Measurements from ENCODE around the gene BABAM1. TPM values are rescaled to one million over a fixed set of nuclear protein-coding genes. Genes with fewer than 3 reads are reported as not detected.

The BABAM1 gene
- total RNA-seq, 1 donor from 2014 or later: 58.4 TPM

DNA sequence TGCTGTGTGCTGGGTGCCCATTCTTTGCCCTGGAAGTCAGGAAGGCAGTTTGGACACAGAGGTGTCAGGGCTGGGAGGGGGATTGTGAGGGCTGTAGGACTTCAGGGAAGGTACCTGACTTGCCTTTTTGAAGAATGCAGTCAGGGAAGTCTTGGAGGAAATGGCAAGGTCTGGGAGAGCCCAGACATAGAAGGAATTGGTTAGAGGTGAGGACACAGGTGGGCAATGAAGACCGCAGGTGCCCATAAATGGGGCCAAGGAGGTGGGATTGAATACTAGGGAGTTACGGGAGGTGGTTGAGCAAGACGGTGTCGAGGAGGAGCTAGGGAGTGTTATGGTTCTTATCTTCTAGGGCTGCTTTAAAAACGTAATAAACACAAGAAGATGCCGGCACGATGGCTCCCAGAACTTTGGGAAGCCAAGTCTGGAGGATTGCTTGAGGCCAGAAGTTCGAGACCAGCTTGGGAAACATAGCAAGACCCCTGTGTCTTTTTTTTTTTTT lies 40.7 kb downstream of the BABAM1 start:
- DNase-seq (no peak), ATAC-seq (no peak)
- H3K27ac ChIP-seq: no peak overlapping the region
- TF ChIP-seq, protein P1, sequence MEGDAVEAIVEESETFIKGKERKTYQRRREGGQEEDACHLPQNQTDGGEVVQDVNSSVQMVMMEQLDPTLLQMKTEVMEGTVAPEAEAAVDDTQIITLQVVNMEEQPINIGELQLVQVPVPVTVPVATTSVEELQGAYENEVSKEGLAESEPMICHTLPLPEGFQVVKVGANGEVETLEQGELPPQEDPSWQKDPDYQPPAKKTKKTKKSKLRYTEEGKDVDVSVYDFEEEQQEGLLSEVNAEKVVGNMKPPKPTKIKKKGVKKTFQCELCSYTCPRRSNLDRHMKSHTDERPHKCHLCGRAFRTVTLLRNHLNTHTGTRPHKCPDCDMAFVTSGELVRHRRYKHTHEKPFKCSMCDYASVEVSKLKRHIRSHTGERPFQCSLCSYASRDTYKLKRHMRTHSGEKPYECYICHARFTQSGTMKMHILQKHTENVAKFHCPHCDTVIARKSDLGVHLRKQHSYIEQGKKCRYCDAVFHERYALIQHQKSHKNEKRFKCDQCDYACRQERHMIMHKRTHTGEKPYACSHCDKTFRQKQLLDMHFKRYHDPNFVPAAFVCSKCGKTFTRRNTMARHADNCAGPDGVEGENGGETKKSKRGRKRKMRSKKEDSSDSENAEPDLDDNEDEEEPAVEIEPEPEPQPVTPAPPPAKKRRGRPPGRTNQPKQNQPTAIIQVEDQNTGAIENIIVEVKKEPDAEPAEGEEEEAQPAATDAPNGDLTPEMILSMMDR (IDR thresholded peaks at IDR 0.05): no peak
- H3K4me3 ChIP-seq: no peak overlapping the region
- H3K9me3 ChIP-seq: no peaks in the 10 kb centered on the region
- intact Hi-C loops (cut with DNase I): no loop called here
- H3K27me3 ChIP-seq (ENCODE audit: low read depth): no peaks in the 10 kb centered on the region
- peaks cover 59% of the 10 kb centered on the region for H3K4me1 ChIP-seq
- H3K36me3 ChIP-seq: no peaks in the 10 kb centered on the region

DNA sequence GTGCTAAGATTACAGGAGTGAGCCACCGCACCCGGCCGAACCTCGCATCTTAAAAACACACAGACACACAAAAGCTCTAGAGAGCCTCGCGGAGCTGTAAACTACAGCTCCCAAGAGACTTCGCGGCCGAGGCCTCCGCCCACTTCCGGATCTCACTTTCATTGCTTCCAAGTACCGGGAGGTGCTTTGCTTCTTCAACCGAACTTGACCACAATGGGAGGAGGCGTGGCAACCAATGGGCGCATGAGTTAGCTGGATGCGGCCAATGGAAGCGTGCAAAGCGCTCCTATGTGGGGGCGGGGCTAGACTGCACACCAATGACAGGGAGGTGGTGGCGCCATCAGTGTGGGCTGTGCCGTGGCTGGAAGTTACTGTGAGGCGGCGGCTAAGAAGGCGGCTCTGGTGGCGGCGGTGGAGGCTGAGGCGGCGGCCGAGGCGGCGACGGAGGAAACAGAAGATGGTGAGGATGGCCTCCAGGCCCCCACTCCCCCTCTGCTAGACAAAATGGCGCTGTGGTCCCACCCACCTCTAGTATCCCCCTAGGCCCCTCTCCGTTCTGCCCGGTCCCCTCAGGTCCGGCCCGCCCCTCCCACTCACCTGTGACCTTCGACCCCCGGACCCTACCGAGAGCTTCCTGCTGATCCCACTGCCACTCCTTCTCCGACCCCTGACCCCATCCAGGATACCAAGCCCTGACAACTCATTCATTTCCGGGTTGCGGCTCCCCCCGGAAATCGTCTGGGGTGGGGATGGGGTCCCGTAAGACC lies 42.1 kb downstream of the BABAM1 start, which contains the start of gene DDA1:
TSS of gene DDA1 (plus strand) at position 366 of the 767 bp plus-strand sequence. CDS start at position 458, 92 bp downstream.
- Histone ChIP-seq H3K4me3 (peak within 1 kb of the TSS; percentile 80), H3K36me3 (peaks cover 10% of the 10 kb centered on the region), H3K27ac (peak within 1 kb of the TSS; percentile 80), H3K9me3 (no peaks in the 10 kb centered on the region), H3K27me3 (ENCODE audit: low read depth) (no peaks in the 10 kb centered on the region), H3K4me1 (peaks cover 48% of the 10 kb centered on the region)
- ATAC-seq (peak; percentile 90 to 91), DNase-seq (peak; percentile 100)
- TF ChIP-seq, protein P1 (IDR thresholded peaks at IDR 0.05): no peak
- intact Hi-C loops (cut with DNase I): no loop called here

DNA sequence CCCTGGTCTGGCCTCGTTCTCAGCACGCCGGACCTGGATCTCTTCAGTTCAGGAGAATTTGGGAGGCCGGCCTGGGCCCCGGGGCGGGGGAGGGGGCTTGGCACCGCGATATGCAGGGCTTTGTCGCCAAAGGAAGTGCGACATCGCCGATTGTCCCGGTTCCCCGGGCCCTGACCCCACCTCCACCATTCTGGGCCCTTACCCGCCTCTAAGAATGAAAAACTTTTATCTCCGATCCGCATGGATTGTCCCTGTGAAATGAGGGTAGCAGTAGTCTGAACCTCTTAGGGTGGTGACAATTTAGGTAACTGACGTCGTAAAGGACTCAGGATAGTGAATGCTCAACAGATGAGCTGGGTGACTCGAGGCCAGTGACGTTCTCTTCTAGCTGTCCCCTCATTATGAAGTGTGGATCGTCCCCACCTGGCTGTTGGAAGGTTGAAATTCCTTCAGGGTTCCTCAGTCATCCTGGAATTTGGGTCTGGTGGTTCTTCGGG lies 42.8 kb downstream of the BABAM1 start:
- H3K9me3 ChIP-seq: no peaks in the 10 kb centered on the region
- TF ChIP-seq, protein P1 (IDR thresholded peaks at IDR 0.05): no peak
- H3K4me1 ChIP-seq: peaks cover 42% of the 10 kb centered on the region
- intact Hi-C loops (cut with DNase I): no loop called here
- H3K27me3 ChIP-seq (ENCODE audit: low read depth): no peaks in the 10 kb centered on the region
- no peak for DNase-seq
- peak overlapping the region; percentile 80 for H3K4me3 ChIP-seq
- ATAC-seq: no peak
- H3K36me3 ChIP-seq: peaks cover 15% of the 10 kb centered on the region
- H3K27ac ChIP-seq: peak overlapping the region; percentile 80

DNA sequence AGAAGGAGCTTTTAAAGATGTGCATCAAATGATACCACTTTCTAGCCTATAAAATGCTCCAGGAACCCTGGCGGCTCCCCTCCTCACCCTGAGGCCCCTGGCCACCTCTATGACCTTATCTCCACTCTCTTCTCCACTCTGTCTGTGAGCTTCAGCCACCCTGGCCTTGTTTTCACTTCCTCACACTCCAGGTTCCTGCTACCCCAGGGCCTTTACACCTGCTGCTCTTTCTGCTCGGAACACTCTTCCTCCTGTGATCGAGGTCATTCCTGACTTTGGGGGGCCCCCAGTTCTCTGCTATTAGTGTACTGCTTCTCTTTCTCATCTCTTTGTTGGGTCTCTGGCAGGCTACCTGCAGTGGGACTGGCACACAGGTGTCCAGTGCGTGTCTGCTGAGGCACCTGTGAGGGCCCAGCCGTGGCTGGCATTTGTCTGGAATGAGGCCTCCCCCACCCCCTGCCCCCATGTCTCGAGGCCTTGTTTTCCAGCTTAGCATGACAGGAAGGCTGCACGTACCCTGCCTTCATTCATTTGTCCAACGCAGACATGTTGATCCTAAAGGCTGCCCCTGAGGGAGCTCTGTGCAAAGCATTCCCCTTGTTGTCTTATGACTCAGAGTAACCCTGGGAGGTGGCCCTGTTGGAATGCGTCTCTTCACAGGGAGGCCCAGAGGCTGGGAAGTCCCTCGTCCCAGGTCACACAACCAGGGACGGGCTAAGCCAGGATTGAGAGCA lies 44.4 kb downstream of the BABAM1 start:
- Histone ChIP-seq H3K36me3 (peaks cover 30% of the 10 kb centered on the region), H3K4me1 (peaks cover 32% of the 10 kb centered on the region), H3K27me3 (ENCODE audit: low read depth) (no peaks in the 10 kb centered on the region), H3K9me3 (no peaks in the 10 kb centered on the region), H3K4me3 (no peak overlapping the region), H3K27ac (no peak overlapping the region)
- DNase-seq: no peak
- TF ChIP-seq, protein P1 (IDR thresholded peaks at IDR 0.05): no peak
- intact Hi-C loops (cut with DNase I): no loop called here
- peak; percentile 12 to 19 for ATAC-seq

DNA sequence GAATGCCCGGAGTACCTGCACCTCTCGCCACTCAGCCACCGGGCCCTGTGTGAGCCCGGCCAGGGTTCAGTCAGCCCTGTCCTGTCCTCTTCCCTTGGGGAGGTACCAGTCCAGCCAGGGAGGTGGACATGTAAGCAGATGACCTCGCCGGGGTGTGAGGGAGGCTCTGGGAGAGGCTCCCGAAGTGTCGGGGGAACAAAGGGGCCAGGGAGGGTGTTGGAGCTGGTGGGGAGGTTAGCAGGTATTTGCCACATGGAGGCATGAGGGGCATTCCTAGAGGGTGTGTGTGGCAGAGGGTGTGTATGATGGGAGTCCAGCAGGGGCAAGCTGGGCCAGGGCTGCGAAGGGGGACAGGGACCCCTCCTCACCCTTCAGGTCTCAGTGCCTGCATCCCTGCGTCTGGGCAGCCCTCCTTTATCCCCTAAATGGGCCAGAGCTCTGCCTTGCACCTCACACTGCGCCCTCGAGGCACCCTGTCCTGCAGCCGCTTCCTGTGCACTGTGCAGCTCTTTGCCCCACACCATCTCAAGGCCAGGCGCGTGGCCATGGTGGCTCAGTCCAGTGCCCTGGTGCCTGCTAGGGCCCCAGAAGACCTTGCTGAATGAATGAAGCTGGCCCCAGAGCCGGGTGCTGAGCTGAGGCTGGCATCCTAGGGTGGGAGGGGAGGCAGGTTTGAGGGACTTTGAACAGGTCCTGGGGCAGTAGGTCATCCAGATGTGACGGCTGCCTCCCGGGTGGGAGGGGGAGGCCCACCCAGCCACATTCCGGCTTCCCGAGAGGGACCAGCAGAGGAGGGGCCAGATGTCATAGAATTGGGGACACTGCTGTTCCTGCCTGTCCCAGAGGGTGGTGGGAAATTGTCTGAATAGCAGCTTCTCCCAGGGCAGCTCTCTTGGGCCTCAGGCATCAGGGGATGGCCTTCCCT lies 45.2 kb downstream of the BABAM1 start:
- Histone ChIP-seq H3K9me3 (no peaks in the 10 kb centered on the region), H3K4me1 (peaks cover 26% of the 10 kb centered on the region), H3K36me3 (peaks cover 34% of the 10 kb centered on the region), H3K4me3 (no peak overlapping the region), H3K27ac (no peak overlapping the region), H3K27me3 (ENCODE audit: low read depth) (no peaks in the 10 kb centered on the region)
- TF ChIP-seq, protein P1 (IDR thresholded peaks at IDR 0.05): no peak
- no peak for DNase-seq
- ATAC-seq: no peak
- intact Hi-C loops (cut with DNase I): no loop called here
